Fibroblast of mammary gland (primary cell): ENCODE results near the gene TRIM74.
A peak's percentile ranks its signal among the peaks of the same experiment; 100 is the strongest.
"Not testable (repeated sequence)": the region's sequence is repeated elsewhere in the genome, so short reads cannot be mapped to it uniquely, and the experiment has no call there.

Experiments used
- DNase-seq: peaks from one replicate; pipeline ENCODE4 v3.0.0-alpha.2; 2010; ENCODE audit warnings: low read depth
- H3K4me3 ChIP-seq: 2 replicates; pipeline ENCODE4 v1.5.1; 2011; ENCODE audit warnings: low read depth, mild to moderate bottlenecking, low read length, moderate library complexity; ENCODE audit not compliant: control insufficient read depth
- TF ChIP-seq, protein P1 (sequence below): conservative IDR thresholded peaks from 2 replicates; pipeline ENCODE4 v1.5.1; 2011; ENCODE audit warnings: low read depth, low read length, inconsistent platforms; ENCODE audit not compliant: control insufficient read depth, insufficient read depth

The TRIM74 gene

DNA sequence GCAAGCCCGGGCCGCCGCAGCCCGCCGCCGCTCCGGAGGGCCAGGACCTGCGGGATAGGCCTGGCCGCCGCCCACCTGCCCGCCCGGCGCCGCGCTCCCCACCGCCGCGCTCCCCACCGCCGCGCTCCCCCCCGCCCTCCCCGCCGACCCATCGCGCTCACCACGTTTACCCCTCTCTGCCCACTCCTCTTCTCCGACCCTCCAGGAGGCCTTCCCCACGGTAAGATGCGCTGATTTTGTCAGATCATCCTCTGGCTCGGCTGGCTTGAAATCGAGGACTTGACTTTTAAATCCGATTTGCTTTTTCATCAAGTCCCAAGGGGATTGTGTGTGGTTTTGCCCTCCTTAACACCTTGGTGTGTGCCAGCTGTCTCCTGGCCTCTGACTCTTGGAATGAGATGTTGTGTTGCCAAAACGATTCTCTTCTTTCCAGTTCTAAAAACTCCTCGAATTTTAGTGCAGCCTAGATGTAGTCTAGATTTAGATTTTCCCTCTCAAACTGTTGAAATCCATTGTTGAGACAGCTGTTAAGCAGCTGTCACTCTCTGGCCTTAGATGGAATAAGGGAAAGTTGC, 43.6 kb downstream of the TRIM74 start:
- peak overlapping the region; percentile 93 for H3K4me3 ChIP-seq
- peak; percentile 53 for DNase-seq
- TF ChIP-seq, protein P1, sequence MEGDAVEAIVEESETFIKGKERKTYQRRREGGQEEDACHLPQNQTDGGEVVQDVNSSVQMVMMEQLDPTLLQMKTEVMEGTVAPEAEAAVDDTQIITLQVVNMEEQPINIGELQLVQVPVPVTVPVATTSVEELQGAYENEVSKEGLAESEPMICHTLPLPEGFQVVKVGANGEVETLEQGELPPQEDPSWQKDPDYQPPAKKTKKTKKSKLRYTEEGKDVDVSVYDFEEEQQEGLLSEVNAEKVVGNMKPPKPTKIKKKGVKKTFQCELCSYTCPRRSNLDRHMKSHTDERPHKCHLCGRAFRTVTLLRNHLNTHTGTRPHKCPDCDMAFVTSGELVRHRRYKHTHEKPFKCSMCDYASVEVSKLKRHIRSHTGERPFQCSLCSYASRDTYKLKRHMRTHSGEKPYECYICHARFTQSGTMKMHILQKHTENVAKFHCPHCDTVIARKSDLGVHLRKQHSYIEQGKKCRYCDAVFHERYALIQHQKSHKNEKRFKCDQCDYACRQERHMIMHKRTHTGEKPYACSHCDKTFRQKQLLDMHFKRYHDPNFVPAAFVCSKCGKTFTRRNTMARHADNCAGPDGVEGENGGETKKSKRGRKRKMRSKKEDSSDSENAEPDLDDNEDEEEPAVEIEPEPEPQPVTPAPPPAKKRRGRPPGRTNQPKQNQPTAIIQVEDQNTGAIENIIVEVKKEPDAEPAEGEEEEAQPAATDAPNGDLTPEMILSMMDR: no peak

GRCh38 chr7:72924733-72925545, 44.3 kb downstream of the TRIM74 start, which contains the start of gene POM121:
Gene POM121, plus strand, starts transcription at chr7:72925095. Its CDS starts 27 bp downstream, at chr7:72925122.
- peak; percentile 84 for DNase-seq
- TF ChIP-seq, protein P1: no peak
- H3K4me3 ChIP-seq: peak within 1 kb of the TSS; percentile 93

DNA sequence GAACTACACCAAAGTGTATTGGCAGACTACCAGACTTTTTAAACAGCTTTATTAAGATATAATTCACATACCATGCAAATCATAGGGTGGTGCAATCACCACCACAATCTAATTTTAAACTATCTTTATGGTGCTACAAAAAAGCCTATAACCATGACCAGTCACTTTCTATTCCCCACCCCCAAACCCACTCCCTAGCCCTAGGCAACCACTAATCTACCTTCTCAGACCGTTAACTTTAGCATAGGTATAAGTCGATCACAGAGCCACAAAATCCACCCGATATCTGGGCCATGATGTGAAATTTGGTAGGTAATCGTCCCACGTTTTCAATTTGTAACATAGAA, 44.9 kb downstream of the TRIM74 start:
- H3K4me3 ChIP-seq: peak overlapping the region; percentile 93
- peak; percentile 7 for DNase-seq
- TF ChIP-seq, protein P1: no peak

DNA sequence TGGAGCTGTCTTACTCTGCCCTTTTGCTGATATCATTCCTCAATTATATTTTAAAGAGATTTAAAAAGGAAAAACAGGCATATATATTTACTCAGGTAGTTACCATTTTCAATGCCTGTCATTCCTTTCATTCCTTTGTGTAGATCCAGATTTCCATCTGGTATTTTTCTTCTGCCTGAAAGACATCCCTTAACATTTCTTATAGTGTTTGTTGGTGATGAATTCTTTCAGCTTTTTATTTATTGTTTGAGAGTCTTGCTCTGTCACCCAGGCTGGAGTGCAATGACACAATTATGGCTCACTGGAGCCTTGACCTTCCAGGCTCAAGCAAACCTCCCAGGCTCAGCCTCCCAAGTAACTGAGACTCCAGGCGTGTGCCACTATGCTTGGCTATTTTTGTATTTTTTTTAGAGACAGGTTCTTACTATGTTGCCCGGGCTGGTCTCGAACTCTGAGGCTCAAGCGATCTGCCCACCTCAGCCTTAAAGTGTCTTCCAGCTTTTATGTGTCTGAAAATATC, 50.0 kb downstream of the TRIM74 start:
- no peak overlapping the region for H3K4me3 ChIP-seq
- DNase-seq: no peak
- TF ChIP-seq, protein P1: no peak

DNA sequence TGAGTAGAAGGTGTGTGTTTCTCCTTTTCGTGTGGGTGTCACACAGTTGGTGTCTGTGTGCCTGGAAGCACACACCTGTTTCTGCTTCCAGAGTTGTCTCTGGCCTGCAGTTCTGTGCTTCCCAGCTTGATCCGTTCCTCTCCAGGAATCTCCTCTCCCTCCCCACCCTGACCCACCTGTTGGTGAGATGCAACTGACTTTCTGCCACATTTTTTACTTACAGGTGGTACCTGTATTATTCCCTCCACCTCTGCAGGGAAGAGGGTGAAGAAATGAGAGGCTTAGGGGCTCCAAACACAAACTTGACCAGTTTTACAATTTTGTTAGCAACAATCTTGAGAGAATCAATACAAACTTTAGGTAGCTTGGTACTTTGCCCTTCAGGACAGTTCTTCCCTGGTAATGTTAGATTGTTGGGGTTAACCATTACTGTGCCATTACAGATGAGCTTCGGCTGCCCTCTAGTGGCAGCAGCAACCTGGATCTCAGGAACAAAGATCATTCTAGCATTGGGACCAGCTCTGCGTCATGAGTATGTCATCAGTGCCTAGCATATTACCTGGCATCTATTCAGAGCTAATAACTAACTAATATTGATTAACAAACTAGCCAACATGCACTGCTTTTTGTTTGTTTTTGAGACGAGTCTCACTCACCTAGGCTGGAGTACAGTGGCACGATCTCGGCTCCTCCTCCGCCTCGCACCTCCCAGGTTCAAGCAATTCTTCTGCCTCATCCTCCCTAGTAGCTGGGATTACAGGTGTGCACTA, 54.3 kb downstream of the TRIM74 start:
- peak; percentile 80 for DNase-seq
- TF ChIP-seq, protein P1: peak; percentile 55
- not testable (repeated sequence) for H3K4me3 ChIP-seq

GRCh38 chr7:72913750-72914149, 55.5 kb downstream of the TRIM74 start:
- H3K4me3 ChIP-seq, DNase-seq: not testable (repeated sequence)

GRCh38 chr7:72911395-72911794, 57.9 kb downstream of the TRIM74 start:
- not testable (repeated sequence) for H3K4me3 ChIP-seq, DNase-seq
